GM12878 (cell line): ENCODE results near the gene NXPE1. TPM values are rescaled to one million over a fixed set of nuclear protein-coding genes. Genes with fewer than 3 reads are reported as not detected.

Experiments
- BMI1 ChIP-seq: fragments of 450-650 bp; IDR thresholded peaks from 2 replicates; pipeline ENCODE4 v1.6.1; 2016; ENCODE audit warnings: mild to moderate bottlenecking, moderate library complexity, borderline replicate concordance
- CEBPB ChIP-seq, 2 experiments: fragments of 150-350 bp in 1 of 2; IDR thresholded peaks; 2 replicates each; pipeline ENCODE4 v1.6.1; 2012 to 2014; ENCODE audit warnings: low read depth in 2 of 2, low read length in 2 of 2, borderline replicate concordance in 1 of 2, inconsistent platforms in 1 of 2
- E2F8 ChIP-seq: fragments of 450-650 bp; IDR thresholded peaks from 2 replicates; pipeline ENCODE4 v1.6.1; 2018; ENCODE audit warnings: mild to moderate bottlenecking, low read depth, moderate library complexity; ENCODE audit not compliant: partially characterized antibody
- EED ChIP-seq: sonication (generic); IDR thresholded peaks from 2 replicates; pipeline ENCODE4 v1.6.1; 2016; ENCODE audit warnings: antibody characterized with exemption, low read depth
- HDAC2 ChIP-seq: fragments of 200-600 bp; sonication (generic); IDR thresholded peaks from 2 replicates; pipeline ENCODE4 v1.6.1; 2017
- IRF5 ChIP-seq: fragments of 450-650 bp; IDR thresholded peaks from 2 replicates; pipeline ENCODE4 v1.6.1; 2017; ENCODE audit warnings: borderline replicate concordance
- JUNB ChIP-seq: IDR thresholded peaks from 2 replicates; pipeline ENCODE4 v1.6.1; 2016; ENCODE audit warnings: antibody characterized with exemption, mild to moderate bottlenecking
- MYC ChIP-seq: IDR thresholded peaks from 2 replicates; pipeline ENCODE4 v1.6.1; 2011; ENCODE audit warnings: mild to moderate bottlenecking, low read length, moderate library complexity, inconsistent platforms; ENCODE audit not compliant: insufficient read depth, insufficient replicate concordance, insufficient read length, severe bottlenecking
- NR2C2 ChIP-seq: IDR thresholded peaks from 2 replicates; pipeline ENCODE4 v1.6.1; 2011; ENCODE audit warnings: borderline replicate concordance, low read depth; ENCODE audit not compliant: control insufficient read depth, insufficient read length
- NR2F1 ChIP-seq: fragments of 450-650 bp; conservative IDR thresholded peaks from 2 replicates; pipeline ENCODE4 v1.6.1; 2017; ENCODE audit warnings: mild to moderate bottlenecking
- PKNOX1 ChIP-seq: fragments of 450-650 bp; IDR thresholded peaks from 2 replicates; pipeline ENCODE4 v1.6.1; 2016; ENCODE audit warnings: mild to moderate bottlenecking
- RAD21 ChIP-seq: IDR thresholded peaks from 2 replicates; pipeline ENCODE4 v1.6.1; 2011; ENCODE audit warnings: mild to moderate bottlenecking, low read depth, low read length, moderate library complexity; ENCODE audit not compliant: insufficient read depth
- RB1 ChIP-seq: fragments of 450-650 bp; formaldehyde crosslinking; IDR thresholded peaks from 2 replicates; pipeline ENCODE4 v1.6.1; 2017; ENCODE audit warnings: mild to moderate bottlenecking, borderline replicate concordance
- RFX5 ChIP-seq: IDR thresholded peaks from 2 replicates; pipeline ENCODE4 v1.6.1; 2011; ENCODE audit warnings: low read depth, low read length, improper control_type of control experiment
- RUNX3 ChIP-seq: IDR thresholded peaks from 2 replicates; pipeline ENCODE4 v1.6.1; 2012; ENCODE audit warnings: low read length, inconsistent platforms
- SIX5 ChIP-seq: IDR thresholded peaks from 2 replicates; pipeline ENCODE4 v1.6.1; 2011; ENCODE audit warnings: mild to moderate bottlenecking, low read depth, low read length, moderate library complexity; ENCODE audit not compliant: severe bottlenecking
- SMAD5 ChIP-seq: IDR thresholded peaks from 2 replicates; pipeline ENCODE4 v1.6.1; 2016; ENCODE audit warnings: antibody characterized with exemption, low read depth
- TAF1 ChIP-seq: IDR thresholded peaks from 2 replicates; pipeline ENCODE4 v1.6.1; 2011; ENCODE audit warnings: mild to moderate bottlenecking, low read depth, low read length, borderline replicate concordance
- ZBED1 ChIP-seq: IDR thresholded peaks from 2 replicates; pipeline ENCODE4 v1.6.1; 2016; ENCODE audit warnings: borderline replicate concordance
- ZNF24 ChIP-seq: fragments of 450-650 bp; IDR thresholded peaks from 2 replicates; pipeline ENCODE4 v1.6.1; 2017; ENCODE audit warnings: antibody characterized with exemption, mild to moderate bottlenecking
- ZNF687 ChIP-seq: fragments of 450-650 bp; IDR thresholded peaks from 2 replicates; pipeline ENCODE4 v1.6.1; 2017; ENCODE audit warnings: mild to moderate bottlenecking, moderate library complexity
- polyA plus RNA-seq, 11 experiments: library from polyadenylated mRNA; depleted of rRNA in 4 of 11; unstranded in 6 of 11; stranded (reverse) in 5 of 11; fragments of >200 nt; fragmentation: Nextera tagmentation in 4 of 11; fragmentation: Illumina TruSeq in 1 of 11; extraction: Ambion mirVana in 4 of 11; extraction: Trizol in 1 of 11; gene quantifications; 1 replicate in 1 of 11; 2 replicates in 10 of 11; pipeline versions ENCODE4 v1.2.1 to v1.2.3, GENCODE V29; 2011 to 2016; ENCODE audit warnings: inconsistent platforms in 2 of 11, missing spikeins in 2 of 11, low read depth in 1 of 11
- total RNA-seq, 4 experiments: library from RNA; depleted of rRNA in 3 of 4; stranded (reverse); fragments of >200 nt in 3 of 4; fragmentation: Illumina TruSeq in 1 of 4; extraction: Trizol in 1 of 4; gene quantifications; 2 replicates each; pipeline versions ENCODE4 v1.2.1 to v1.2.3, GENCODE V29; 2013 to 2021

NXPE1 gene
- total and polyA plus RNA-seq, 10 of the 15 experiments (the other 5 are each of a cell fraction or from before 2014, with no cell fraction given), result not detected

- TF ChIP-seq PKNOX1 (no peak), SIX5 (no peak), RAD21 (no peak), MYC (no peak), JUNB (no peak), EED (no peak), TAF1 (no peak), RUNX3 (peak; percentile 40), NR2C2 (no peak), ZBED1 (no peak), ZNF24 (peak; percentile 99), RFX5 (no peak), ZNF687 (peak; percentile 91), CEBPB (IDR thresholded peaks at IDR 0.05; ENCODE audit: borderline replicate concordance in 1 of 2, low read depth in 2 of 2, low read length in 2 of 2) (0 out of 4 replicates have a peak, but pooled peaks of 1 of the 2 experiments have one; percentile 30), IRF5 (no peak), BMI1 (no peak), E2F8 (no peak), NR2F1 (peak; percentile 61; the same call in 1 of the 2 replicates), SMAD5 (no peak), HDAC2 (no peak), RB1 (no peak)
These were observed 44.6 kb upstream of the NXPE1 start (continued) for GRCh38 chr11:114604179-114604813.
